Measurements from ENCODE around the gene ACBD4.
A peak's percentile ranks its signal among the peaks of the same experiment; 100 is the strongest.

ACBD4 gene

GRCh38 chr17:45110676-45111611 lies 24.5 kb upstream of the ACBD4 start:
- TF ChIP-seq EP300 (IDR thresholded peaks at IDR 0.05; ENCODE audit: borderline replicate concordance) (no peak), FOXM1 (IDR thresholded peaks at IDR 0.05; ENCODE audit: borderline replicate concordance, low read depth) (no peak), MAX (IDR thresholded peaks at IDR 0.05) (no peak), CREB1 (IDR thresholded peaks at IDR 0.05; ENCODE audit: low read depth) (no peak), ZBTB7A (IDR thresholded peaks at IDR 0.05; ENCODE audit: low read depth) (no peak), NFIC (IDR thresholded peaks at IDR 0.05) (no peak), YY1 (IDR thresholded peaks at IDR 0.05; ENCODE audit: low read depth) (no peak), REST (IDR thresholded peaks at IDR 0.05; ENCODE audit: low read depth) (no peak), TEAD4 (IDR thresholded peaks at IDR 0.05) (no peak), USF1 (IDR thresholded peaks at IDR 0.05) (no peak), EGR1 (IDR thresholded peaks at IDR 0.05) (no peak), RAD21 (IDR thresholded peaks at IDR 0.05; ENCODE audit: low read depth) (no peak)

- no peak for TF ChIP-seq TEAD4 (IDR thresholded peaks at IDR 0.05)
- TF ChIP-seq CEBPB (IDR thresholded peaks at IDR 0.05) = peak; percentile 80
Measured at GRCh38 chr17:45111850-45112249, 23.6 kb upstream of the ACBD4 start.

GRCh38 chr17:45112559-45113423 lies 22.7 kb upstream of the ACBD4 start:
- TF ChIP-seq ZBTB7A (IDR thresholded peaks at IDR 0.05; ENCODE audit: low read depth) = peak; percentile 27; the same call in 1 of the 2 replicates
- TF ChIP-seq USF1 (IDR thresholded peaks at IDR 0.05) = no peak

GRCh38 chr17:45113424-45113754 lies 22.1 kb upstream of the ACBD4 start:
- TF ChIP-seq FOXM1 (IDR thresholded peaks at IDR 0.05; ENCODE audit: borderline replicate concordance, low read depth) (no peak), EP300 (IDR thresholded peaks at IDR 0.05; ENCODE audit: borderline replicate concordance) (no peak), TCF12 (IDR thresholded peaks at IDR 0.05; ENCODE audit: low read depth) (no peak), ZBTB7A (IDR thresholded peaks at IDR 0.05; ENCODE audit: low read depth) (0 out of 2 replicates have a peak, but pooled peaks have one; percentile 9)

- no peak for TF ChIP-seq EGR1 (IDR thresholded peaks at IDR 0.05)
- TF ChIP-seq REST (IDR thresholded peaks at IDR 0.05; ENCODE audit: low read depth) = no peak
- no peak for TF ChIP-seq USF1 (IDR thresholded peaks at IDR 0.05)
- TF ChIP-seq RAD21 (IDR thresholded peaks at IDR 0.05; ENCODE audit: low read depth) = no peak
- TF ChIP-seq CREB1 (IDR thresholded peaks at IDR 0.05; ENCODE audit: low read depth) = no peak
- TF ChIP-seq NFIC (IDR thresholded peaks at IDR 0.05) = no peak
- no peak for TF ChIP-seq TCF12 (IDR thresholded peaks at IDR 0.05; ENCODE audit: low read depth)
- TF ChIP-seq TEAD4 (IDR thresholded peaks at IDR 0.05) = no peak
- TF ChIP-seq FOXM1 (IDR thresholded peaks at IDR 0.05; ENCODE audit: borderline replicate concordance, low read depth) = no peak
- no peak for TF ChIP-seq ZBTB7A (IDR thresholded peaks at IDR 0.05; ENCODE audit: low read depth)
- no peak for TF ChIP-seq TAF1 (IDR thresholded peaks at IDR 0.05; ENCODE audit: low read depth)
- TF ChIP-seq CEBPB (IDR thresholded peaks at IDR 0.05) = no peak
- TF ChIP-seq YY1 (IDR thresholded peaks at IDR 0.05; ENCODE audit: low read depth) = no peak
- TF ChIP-seq MAX (IDR thresholded peaks at IDR 0.05) = no peak
- no peak for TF ChIP-seq EP300 (IDR thresholded peaks at IDR 0.05; ENCODE audit: borderline replicate concordance)
Measured at GRCh38 chr17:45114117-45114932, 21.2 kb upstream of the ACBD4 start.

Data from Ishikawa (cell line).